Amniotic epithelial cell (primary cell): ENCODE measurements around the gene RRP1.
"Not testable (repeated sequence)": the region's sequence is repeated elsewhere in the genome, so short reads cannot be mapped to it uniquely, and the experiment has no call there.

Source experiments
- DNase-seq: peaks from one replicate; pipeline ENCODE4 v3.0.0-alpha.2; 2010; ENCODE audit warnings: low read depth

The RRP1 gene

DNA sequence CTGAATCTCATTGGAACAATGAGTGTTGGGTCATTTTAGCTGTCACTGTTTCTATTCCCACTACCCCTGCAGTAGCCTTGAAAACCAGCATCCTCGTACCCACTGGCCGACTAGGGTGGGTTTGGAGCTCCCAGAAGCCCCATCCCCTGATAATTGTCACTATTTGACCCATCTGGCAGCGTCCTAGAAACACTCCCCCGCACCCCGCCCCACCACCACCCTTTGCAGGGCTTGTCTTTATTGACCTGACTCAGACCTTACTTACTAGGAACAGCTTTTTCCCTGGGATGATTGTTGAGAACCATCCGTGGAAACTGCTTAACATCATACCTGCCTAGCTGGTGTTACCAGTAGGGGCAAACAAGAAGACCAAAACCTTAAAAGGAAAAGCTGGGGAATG, 47.2 kb downstream of the RRP1 start:
- DNase-seq: no peak

- no peak for DNase-seq
Measured at GRCh38 chr21:43840259-43840658, 50.9 kb downstream of the RRP1 start.

DNA sequence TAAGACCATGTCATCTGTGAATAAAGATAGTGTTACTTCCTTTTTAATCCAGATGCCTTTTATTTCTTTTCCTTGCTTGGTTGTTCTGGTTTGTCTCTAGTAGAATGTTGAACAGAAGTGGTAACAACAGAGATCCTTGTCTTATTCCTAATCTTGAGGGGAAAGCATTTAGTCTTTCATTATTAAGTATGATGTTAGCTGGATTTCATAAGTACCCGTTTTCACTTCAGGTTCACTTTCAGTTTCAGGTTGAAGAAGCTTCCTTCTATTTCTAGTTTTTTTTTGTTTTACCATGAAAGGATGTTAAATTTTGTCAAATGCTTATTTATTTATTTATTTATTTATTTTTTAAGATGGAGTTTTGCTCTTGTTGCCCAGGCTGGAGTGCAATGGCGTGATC, 53.4 kb downstream of the RRP1 start:
- no peak for DNase-seq

GRCh38 chr21:43844906-43845305, 55.5 kb downstream of the RRP1 start:
- not testable (repeated sequence) for DNase-seq

- DNase-seq: no peak
Measured at GRCh38 chr21:43845386-43845785, 56.0 kb downstream of the RRP1 start.

DNA sequence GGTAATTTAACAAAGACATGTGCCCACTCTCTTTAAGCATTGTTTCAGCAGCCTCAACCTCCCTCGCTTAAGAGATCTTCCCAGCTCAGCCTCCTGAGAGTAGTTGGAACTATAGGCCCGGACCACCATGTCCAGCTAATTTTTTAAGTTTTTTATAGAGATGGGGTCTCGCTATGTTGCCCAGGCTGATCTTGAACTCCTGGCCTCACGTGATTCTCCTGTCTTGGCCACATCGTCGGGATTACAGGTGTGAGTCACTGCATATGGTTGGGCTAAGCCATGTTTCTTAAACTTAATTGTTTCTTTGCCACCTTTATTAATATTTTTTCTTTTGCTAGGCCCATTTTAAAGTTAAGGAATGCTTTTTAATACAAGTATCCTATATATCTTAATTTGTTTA, 57.1 kb downstream of the RRP1 start:
- DNase-seq: no peak

- DNase-seq: no peak
Measured at GRCh38 chr21:43847301-43847700, 57.9 kb downstream of the RRP1 start.

- no peak for DNase-seq
Measured at GRCh38 chr21:43848771-43849170, 59.4 kb downstream of the RRP1 start.

GRCh38 chr21:43849532-43850299, 60.3 kb downstream of the RRP1 start:
- DNase-seq: no peak

DNA sequence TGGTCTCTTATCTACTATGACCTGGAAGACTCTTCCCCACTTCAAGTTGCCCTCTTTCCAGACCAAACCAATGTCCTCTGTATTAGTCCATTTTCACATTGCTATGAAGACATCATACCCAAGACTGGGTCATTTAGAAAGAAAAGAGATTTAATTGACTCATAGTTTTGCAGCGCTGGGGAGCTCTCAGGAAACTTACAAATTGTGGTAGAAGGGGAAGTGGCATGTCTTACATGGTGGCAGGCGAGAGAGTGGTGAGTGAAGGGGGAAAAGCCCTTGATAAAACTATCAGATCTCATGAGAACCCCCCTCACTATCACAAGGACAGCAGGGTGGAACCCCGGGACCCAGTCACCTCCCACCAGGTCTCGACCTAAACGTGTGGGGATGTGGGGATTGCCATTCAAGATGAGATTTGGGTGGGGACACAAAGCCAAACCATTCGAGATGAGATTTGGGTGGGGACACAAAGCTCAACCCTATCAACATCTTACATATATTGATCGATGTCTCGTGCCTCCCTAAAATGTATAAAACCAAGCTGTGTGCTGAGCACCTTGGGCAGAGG, 61.4 kb downstream of the RRP1 start:
- DNase-seq: no peak

- no peak for DNase-seq
Measured at GRCh38 chr21:43851593-43851992, 62.2 kb downstream of the RRP1 start.

GRCh38 chr21:43853851-43854772, 64.7 kb downstream of the RRP1 start:
- no peak for DNase-seq
